Medulla oblongata (tissue), 1 donor: ENCODE results near the gene AZU1.
"Not testable (repeated sequence)": the region's sequence is repeated elsewhere in the genome, so short reads cannot be mapped to it uniquely, and the experiment has no call there.

ENCODE experiments used
- DNase-seq: peaks from one replicate; pipeline ENCODE4 v3.0.0-alpha.2; 2015; ENCODE audit errors: extremely low spot score

The AZU1 gene

GRCh38 chr19:829129-829758 is 1.6 kb downstream of the AZU1 start:
- no peak for DNase-seq

- DNase-seq: no peak
Observed at GRCh38 chr19:831407-832369, 4.1 kb downstream of the AZU1 start.

- no peak for DNase-seq
Observed at GRCh38 chr19:834216-834615, 6.6 kb downstream of the AZU1 start.

GRCh38 chr19:835210-835810 is 7.7 kb downstream of the AZU1 start:
- no peak for DNase-seq

- no peak for DNase-seq
Observed at GRCh38 chr19:840519-841206, 13.0 kb downstream of the AZU1 start, which contains the start of gene PRTN3. TSS of gene PRTN3 (plus strand) at chr19:840999. CDS start at chr19:841009, 10 bp downstream.

- not testable (repeated sequence) for DNase-seq
Observed at GRCh38 chr19:842802-843179, 15.2 kb downstream of the AZU1 start.

- DNase-seq: no peak
Observed at GRCh38 chr19:843180-843835, 15.7 kb downstream of the AZU1 start.

GRCh38 chr19:843836-844545 is 16.4 kb downstream of the AZU1 start:
- DNase-seq: no peak

GRCh38 chr19:844546-844971 is 16.9 kb downstream of the AZU1 start:
- no peak for DNase-seq

- DNase-seq: no peak
Observed at GRCh38 chr19:845707-846521, 18.3 kb downstream of the AZU1 start.

- DNase-seq: no peak
Observed at GRCh38 chr19:848386-848921, 20.8 kb downstream of the AZU1 start.

- not testable (repeated sequence) for DNase-seq
Observed at GRCh38 chr19:849195-849594, 21.6 kb downstream of the AZU1 start.

- DNase-seq: peak; percentile 47
Observed at GRCh38 chr19:850221-850978, 22.8 kb downstream of the AZU1 start.

GRCh38 chr19:850979-851335 is 23.3 kb downstream of the AZU1 start:
- no peak for DNase-seq

GRCh38 chr19:852136-853013 is 24.7 kb downstream of the AZU1 start, which contains the start of gene ELANE:
TSS of gene ELANE (plus strand) at chr19:852303. CDS start at chr19:852329, 26 bp downstream.
- DNase-seq: no peak

GRCh38 chr19:853014-853585 is 25.5 kb downstream of the AZU1 start:
- no peak for DNase-seq

- not testable (repeated sequence) for DNase-seq
Observed at GRCh38 chr19:853614-854220, 26.1 kb downstream of the AZU1 start.
